Endothelial cell of umbilical vein (primary cell): ENCODE results near the gene ASTN1. TPM values are rescaled to one million over a fixed set of nuclear protein-coding genes. Genes with fewer than 3 reads are reported as not detected.

Source experiments
- BruUV-seq: library from RNA; stranded (reverse); fragments of 400-500 nt; replicated peaks from 2 replicates; lab custom pipeline; 2021; lab: Mats Ljungman, UMichigan
- CTCF ChIA-PET: fragments of 300-600, 350-600 bp; sonication (Branson Sonifier 250); formaldehyde crosslinking; loops from one replicate; lab custom pipeline; 2021; ENCODE audit warnings: antibody characterized with exemption, inconsistent platforms; lab: Charles Lee
- POLR2A ChIA-PET: fragments of 300-600, 350-600 bp; sonication (Branson Sonifier 250); formaldehyde crosslinking; loops from one replicate; lab custom pipeline; 2021; ENCODE audit warnings: antibody characterized with exemption, inconsistent platforms; lab: Charles Lee
- DNase-seq: peaks from one replicate; pipeline ENCODE4 v3.0.0-alpha.2; 2011; ENCODE audit warnings: low read depth, low spot score
- FAIRE-seq: peaks from 2 replicates; lab custom pipeline; 2011; peaks lifted over from hg19 to GRCh38; lab: Jason Lieb, UNC
- H2AFZ ChIP-seq: 2 replicates; pipeline ENCODE4 v1.6.0; 2012; ENCODE audit warnings: low read depth, low read length, control low read depth, inconsistent platforms
- H3K27ac ChIP-seq: 2 replicates; pipeline ENCODE4 v1.5.1; 2011; ENCODE audit warnings: low read depth, mild to moderate bottlenecking, control low read depth, low read length, moderate library complexity; ENCODE audit not compliant: insufficient read depth
- H3K27me3 ChIP-seq, 2 experiments: 2 replicates each; pipeline versions ENCODE4 v1.6.0 to v1.6.1; 2011; ENCODE audit warnings: low read length in 2 of 2, mixed read lengths in 1 of 2; ENCODE audit not compliant: control insufficient read depth in 2 of 2, insufficient read depth in 2 of 2
- H3K36me3 ChIP-seq, 2 experiments: 2 replicates in 1 of 2; 3 replicates in 1 of 2; pipeline ENCODE4 v1.5.1; 2011; ENCODE audit warnings: low read length in 2 of 2, mild to moderate bottlenecking in 1 of 2, moderate library complexity in 1 of 2; ENCODE audit not compliant: control insufficient read depth in 2 of 2, insufficient read depth in 2 of 2; ENCODE audit errors: extremely low read depth in 1 of 2
- H3K4me1 ChIP-seq: 3 replicates; pipeline ENCODE4 v1.5.1; 2011; ENCODE audit warnings: mild to moderate bottlenecking, low read length; ENCODE audit not compliant: control insufficient read depth, insufficient read depth; ENCODE audit errors: extremely low read depth
- H3K4me2 ChIP-seq: 2 replicates; pipeline ENCODE4 v1.6.1; 2011; ENCODE audit warnings: low read length, control low read depth, mixed read lengths; ENCODE audit not compliant: insufficient read depth
- H3K4me3 ChIP-seq, 3 experiments: fragments of 200-600 bp in 1 of 3; sonication (generic), shearing (Covaris generic) in 1 of 3; replicated peaks in 1 of 3; 2 replicates each; pipeline ENCODE4 v1.5.1; 2011 to 2016; ENCODE audit warnings: control low read depth in 3 of 3, low read length in 3 of 3, mild to moderate bottlenecking in 2 of 3, inconsistent platforms in 1 of 3, low read depth in 1 of 3, moderate library complexity in 1 of 3; ENCODE audit not compliant: insufficient read depth in 1 of 3
- H3K79me2 ChIP-seq: 2 replicates; pipeline ENCODE4 v1.6.0; 2012; ENCODE audit warnings: low read length, inconsistent platforms; ENCODE audit not compliant: control insufficient read depth, insufficient read depth
- H3K9ac ChIP-seq: replicated peaks from 2 replicates; pipeline ENCODE3; 2011; ENCODE audit warnings: low read length, control low read depth; ENCODE audit not compliant: insufficient read depth; ENCODE audit errors: extremely low read depth
- H3K9me1 ChIP-seq: replicated peaks from 3 replicates; pipeline ENCODE4 v1.6.0; 2011; ENCODE audit warnings: mild to moderate bottlenecking, low read length; ENCODE audit not compliant: control insufficient read depth, insufficient read depth; ENCODE audit errors: extremely low read depth
- H3K9me3 ChIP-seq: replicated peaks from 2 replicates; pipeline ENCODE4 v1.5.1; 2012; ENCODE audit warnings: low read length, inconsistent platforms; ENCODE audit not compliant: control insufficient read depth, insufficient read depth
- H4K20me1 ChIP-seq: replicated peaks from 2 replicates; pipeline ENCODE3; 2011; ENCODE audit warnings: mild to moderate bottlenecking, low read length; ENCODE audit not compliant: control insufficient read depth, insufficient read depth; ENCODE audit errors: extremely low read depth
- CTCF ChIP-seq, 2 donors: IDR thresholded peaks; 1 replicate in 1 of 2; 2 replicates in 1 of 2; pipeline ENCODE4 v1.5.1; 2011; ENCODE audit warnings: low read length in 2 of 2, mild to moderate bottlenecking in 2 of 2, moderate library complexity in 2 of 2, control low read depth in 1 of 2, inconsistent platforms in 1 of 2, low read depth in 1 of 2; ENCODE audit not compliant: insufficient read depth in 1 of 2; ENCODE audit errors: extremely low read depth in 1 of 2
- EZH2 ChIP-seq: IDR thresholded peaks from 2 replicates; pipeline ENCODE4 v1.6.1; 2012; ENCODE audit warnings: borderline replicate concordance, low read depth, mild to moderate bottlenecking, moderate library complexity, low read length, inconsistent platforms; ENCODE audit not compliant: severe bottlenecking
- FOS ChIP-seq: IDR thresholded peaks from 2 replicates; pipeline ENCODE4 v1.6.1; 2011; ENCODE audit warnings: mild to moderate bottlenecking, low read length, moderate library complexity, borderline replicate concordance; ENCODE audit not compliant: insufficient read depth
- GATA2 ChIP-seq: IDR thresholded peaks from 2 replicates; pipeline ENCODE4 v1.7.0; 2011; ENCODE audit warnings: low read depth, mild to moderate bottlenecking, moderate library complexity, mixed read lengths, low read length; ENCODE audit not compliant: insufficient read length, insufficient read depth
- JUN ChIP-seq: IDR thresholded peaks from 2 replicates; pipeline ENCODE4 v1.6.1; 2011; ENCODE audit warnings: borderline replicate concordance, low read depth; ENCODE audit not compliant: insufficient read length, insufficient read depth
- MYC ChIP-seq: IDR thresholded peaks from one replicate; pipeline ENCODE4 v1.6.1; 2011; ENCODE audit warnings: mild to moderate bottlenecking, low read depth, low read length
- POLR2A ChIP-seq: IDR thresholded peaks from 2 replicates; pipeline ENCODE4 v1.6.1; 2012; ENCODE audit warnings: low read depth, mild to moderate bottlenecking, control low read depth, low read length
- POLR2AphosphoS5 ChIP-seq: IDR thresholded peaks from 2 replicates; pipeline ENCODE4 v1.6.1; 2012; ENCODE audit warnings: low read depth, mild to moderate bottlenecking, control low read depth, low read length, moderate library complexity; ENCODE audit not compliant: insufficient read depth
- dilution Hi-C: fragments of 300-500 bp; cut with MboI; formaldehyde crosslinking; loops from one replicate; pipeline ENCODE4 v1.15.0; 2019; ENCODE audit warnings: low sequenced_read_pairs; ENCODE audit not compliant: extremely low pct_ligation_motif_present
- intact Hi-C: fragments of 100-400 bp; cut with micrococcal nuclease; formaldehyde crosslinking; loops from one replicate; pipeline ENCODE4 v1.10.0; 2022
- polyA plus RNA-seq, 4 experiments: library from polyadenylated mRNA; depleted of rRNA in 3 of 4; stranded (reverse) in 3 of 4; unstranded in 1 of 4; fragments of >200 nt; gene quantifications; 2 replicates each; pipeline versions ENCODE4 v1.2.1 to v1.2.3, GENCODE V29; 2011 to 2012; ENCODE audit warnings: missing spikeins in 1 of 4
- total RNA-seq: library from RNA; stranded (reverse); gene quantifications from 2 replicates; pipeline ENCODE4 v1.2.3, GENCODE V29; 2021
- TF ChIP-seq, protein P1 (sequence below): IDR thresholded peaks from 2 replicates; pipeline ENCODE4 v1.6.1; 2011; ENCODE audit not compliant: insufficient read depth, insufficient read length

The ASTN1 gene
- total and polyA plus RNA-seq, 2 donors (not counting 3 experiments of a cell fraction or from before 2014, with no cell fraction given): 0.04 TPM; not detected in 1

- no peaks in the 10 kb centered on the region for H3K9me1 ChIP-seq
- H3K27ac ChIP-seq: no peak overlapping the region
- ChIA-PET POLR2A (no interaction called here), CTCF (no interaction called here)
- FAIRE-seq: no peak
- no peaks in the 10 kb centered on the region for H3K27me3 ChIP-seq
- dilution Hi-C loops: no loop called here
- H3K4me3 ChIP-seq: no peak overlapping the region
- H3K9me3 ChIP-seq: no peaks in the 10 kb centered on the region
- no peak overlapping the region for H2AFZ ChIP-seq
- no TSS peak for BruUV-seq
- H4K20me1 ChIP-seq: no peaks in the 10 kb centered on the region
- no peaks in the 10 kb centered on the region for H3K36me3 ChIP-seq
- intact Hi-C loops: no loop called here
- TF ChIP-seq GATA2 (no peak), POLR2A (no peak), CTCF (IDR thresholded peaks at IDR 0.05; ENCODE audit: extremely low read depth in 1 of 2, insufficient read depth in 1 of 2, low read depth in 1 of 2, low read length in 2 of 2) (no peak), POLR2AphosphoS5 (no peak), MYC (no peak), JUN (no peak), FOS (no peak), EZH2 (no peak)
- TF ChIP-seq, protein P1, sequence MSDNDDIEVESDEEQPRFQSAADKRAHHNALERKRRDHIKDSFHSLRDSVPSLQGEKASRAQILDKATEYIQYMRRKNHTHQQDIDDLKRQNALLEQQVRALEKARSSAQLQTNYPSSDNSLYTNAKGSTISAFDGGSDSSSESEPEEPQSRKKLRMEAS: no peak
- H3K4me2 ChIP-seq: no peak overlapping the region
- no peak overlapping the region for H3K9ac ChIP-seq
- H3K79me2 ChIP-seq: no peaks in the 10 kb centered on the region
- DNase-seq: no peak
- H3K4me1 ChIP-seq: no peaks in the 10 kb centered on the region
Observed at GRCh38 chr1:176919386-176920378, 244.8 kb downstream of the ASTN1 start.
